Nephron progenitor cell (in vitro differentiated cells): ENCODE measurements around the gene IL23A.

Source experiments
- DNase-seq: peaks from one replicate; pipeline ENCODE4 v3.0.0; 2021
- H3K27ac Mint-ChIP-seq: 2 replicates; pipeline ENCODE4 v1.8.0; 2021; ENCODE audit warnings: mild to moderate bottlenecking, moderate library complexity, mixed read lengths
- H3K27me3 Mint-ChIP-seq: 2 replicates; pipeline ENCODE4 v1.8.0; 2021; ENCODE audit warnings: mild to moderate bottlenecking, low read depth, mixed read lengths; ENCODE audit not compliant: poor library complexity
- H3K36me3 Mint-ChIP-seq: 2 replicates; pipeline ENCODE4 v1.8.0; 2021; ENCODE audit warnings: low read depth, mixed read lengths
- H3K4me1 Mint-ChIP-seq: 2 replicates; pipeline ENCODE4 v1.8.0; 2021; ENCODE audit warnings: mixed read lengths
- H3K4me3 Mint-ChIP-seq: 2 replicates; pipeline ENCODE4 v1.8.0; 2021; ENCODE audit warnings: mild to moderate bottlenecking, moderate library complexity, mixed read lengths
- H3K9me3 Mint-ChIP-seq: 2 replicates; pipeline ENCODE4 v1.8.0; 2021; ENCODE audit warnings: mild to moderate bottlenecking, moderate library complexity, mixed read lengths
- TF ChIP-seq, protein P1 (sequence below): fragments of 200-600 bp; sonication (generic); IDR thresholded peaks from 2 replicates; pipeline ENCODE4 v1.5.0; 2021; ENCODE audit warnings: antibody characterized with exemption

IL23A gene

GRCh38 chr12:56348776-56349175 is 10.1 kb downstream of the IL23A start:
- no peaks in the 10 kb centered on the region for H3K4me1 Mint-ChIP-seq
- no peak overlapping the region for H3K4me3 Mint-ChIP-seq
- peaks cover 50% of the 10 kb centered on the region for H3K36me3 Mint-ChIP-seq
- peaks cover 3% of the 10 kb centered on the region for H3K27me3 Mint-ChIP-seq
- no peaks in the 10 kb centered on the region for H3K9me3 Mint-ChIP-seq
- H3K27ac Mint-ChIP-seq, result no peak overlapping the region
- TF ChIP-seq, protein P1, sequence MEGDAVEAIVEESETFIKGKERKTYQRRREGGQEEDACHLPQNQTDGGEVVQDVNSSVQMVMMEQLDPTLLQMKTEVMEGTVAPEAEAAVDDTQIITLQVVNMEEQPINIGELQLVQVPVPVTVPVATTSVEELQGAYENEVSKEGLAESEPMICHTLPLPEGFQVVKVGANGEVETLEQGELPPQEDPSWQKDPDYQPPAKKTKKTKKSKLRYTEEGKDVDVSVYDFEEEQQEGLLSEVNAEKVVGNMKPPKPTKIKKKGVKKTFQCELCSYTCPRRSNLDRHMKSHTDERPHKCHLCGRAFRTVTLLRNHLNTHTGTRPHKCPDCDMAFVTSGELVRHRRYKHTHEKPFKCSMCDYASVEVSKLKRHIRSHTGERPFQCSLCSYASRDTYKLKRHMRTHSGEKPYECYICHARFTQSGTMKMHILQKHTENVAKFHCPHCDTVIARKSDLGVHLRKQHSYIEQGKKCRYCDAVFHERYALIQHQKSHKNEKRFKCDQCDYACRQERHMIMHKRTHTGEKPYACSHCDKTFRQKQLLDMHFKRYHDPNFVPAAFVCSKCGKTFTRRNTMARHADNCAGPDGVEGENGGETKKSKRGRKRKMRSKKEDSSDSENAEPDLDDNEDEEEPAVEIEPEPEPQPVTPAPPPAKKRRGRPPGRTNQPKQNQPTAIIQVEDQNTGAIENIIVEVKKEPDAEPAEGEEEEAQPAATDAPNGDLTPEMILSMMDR, result no peak
- no peak for DNase-seq

DNA sequence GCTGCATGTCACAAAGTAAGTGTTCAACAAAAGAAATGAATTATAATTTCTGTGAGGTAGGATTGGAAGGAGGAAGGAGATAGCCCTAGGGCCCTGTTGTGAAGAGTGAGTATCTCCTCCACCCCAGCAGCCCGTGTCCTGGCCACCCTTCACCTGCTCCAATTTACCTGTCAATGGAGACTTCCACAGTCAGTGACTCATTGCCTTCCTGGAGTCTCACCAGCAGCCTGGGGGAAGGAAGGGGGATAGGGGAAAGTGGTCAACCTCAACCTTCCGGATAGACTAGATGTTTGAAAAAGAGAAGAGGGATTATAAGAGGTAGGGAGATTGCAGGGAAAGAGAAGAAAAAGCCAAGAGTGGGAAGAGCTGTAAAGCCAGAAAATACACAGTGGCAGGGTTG is 12.0 kb downstream of the IL23A start:
- no peaks in the 10 kb centered on the region for H3K4me1 Mint-ChIP-seq

GRCh38 chr12:56351325-56351724 is 12.6 kb downstream of the IL23A start:
- H3K4me1 Mint-ChIP-seq, result no peaks in the 10 kb centered on the region
- no peaks in the 10 kb centered on the region for H3K9me3 Mint-ChIP-seq
- DNase-seq, result no peak
- TF ChIP-seq, protein P1, result no peak
- peaks cover 55% of the 10 kb centered on the region for H3K36me3 Mint-ChIP-seq
- H3K27me3 Mint-ChIP-seq, result peaks cover 3% of the 10 kb centered on the region
- H3K27ac Mint-ChIP-seq, result no peak overlapping the region
- no peak overlapping the region for H3K4me3 Mint-ChIP-seq

More for the DNA sequence above, 12.0 kb downstream of the IL23A start:
- Mint-ChIP-seq H3K9me3 (no peaks in the 10 kb centered on the region), H3K36me3 (peaks cover 57% of the 10 kb centered on the region), H3K27me3 (peaks cover 3% of the 10 kb centered on the region), H3K4me3 (no peak overlapping the region), H3K27ac (no peak overlapping the region)
- no peak for DNase-seq
- TF ChIP-seq, protein P1, result no peak

GRCh38 chr12:56358836-56359532 is 20.3 kb downstream of the IL23A start:
- TF ChIP-seq, protein P1, result no peak
- H3K4me1 Mint-ChIP-seq, result peaks cover 23% of the 10 kb centered on the region
- DNase-seq, result no peak
- peaks cover 20% of the 10 kb centered on the region for H3K36me3 Mint-ChIP-seq
- peak overlapping the region; percentile 97 for H3K4me3 Mint-ChIP-seq
- H3K9me3 Mint-ChIP-seq, result no peaks in the 10 kb centered on the region
- H3K27me3 Mint-ChIP-seq, result peaks cover 29% of the 10 kb centered on the region
- no peak overlapping the region for H3K27ac Mint-ChIP-seq

GRCh38 chr12:56359851-56360767 is 21.4 kb downstream of the IL23A start, which contains the start of gene STAT2:
Gene STAT2 (minus strand): TSS chr12:56360107. CDS start chr12:56356571, 3,536 bp downstream.
- peaks cover 37% of the 10 kb centered on the region for H3K27me3 Mint-ChIP-seq
- TF ChIP-seq, protein P1, result no peak

More at GRCh38 chr12:56359851-56360767, 21.4 kb downstream of the IL23A start, which contains the start of gene STAT2:
- H3K36me3 Mint-ChIP-seq, result peaks cover 8% of the 10 kb centered on the region
- H3K4me1 Mint-ChIP-seq, result peaks cover 23% of the 10 kb centered on the region
- H3K4me3 Mint-ChIP-seq, result peak within 1 kb of the TSS; percentile 97
- DNase-seq, result peak; percentile 99
- peak within 1 kb of the TSS; percentile 75 for H3K27ac Mint-ChIP-seq
- no peaks in the 10 kb centered on the region for H3K9me3 Mint-ChIP-seq
